PC-9 (cell line): ENCODE measurements around the gene ARHGEF40. TPM values are rescaled to one million over a fixed set of nuclear protein-coding genes. Genes with fewer than 3 reads are reported as not detected.
A peak's percentile ranks its signal among the peaks of the same experiment; 100 is the strongest.

ENCODE experiments used
- BruUV-seq: library from RNA; stranded (reverse); fragments of 400-500 nt; replicated peaks from 2 replicates; lab custom pipeline; 2021; lab: Mats Ljungman, UMichigan
- CTCF ChIA-PET: fragments of 300-600 bp; sonication (Branson Sonifier 250); formaldehyde crosslinking; loops from one replicate; lab custom pipeline; 2022; ENCODE audit warnings: antibody characterized with exemption; lab: Charles Lee
- POLR2A ChIA-PET: fragments of 300-600 bp; sonication (Branson Sonifier 250); formaldehyde crosslinking; loops from one replicate; lab custom pipeline; 2022; ENCODE audit warnings: antibody characterized with exemption; ENCODE audit not compliant: unreplicated experiment; lab: Charles Lee
- DNase-seq, 2 experiments: peaks; one replicate each; pipeline versions ENCODE4 v3.0.0 to v3.0.0-alpha.2; 2015 to 2022; ENCODE audit warnings: mixed read lengths in 1 of 2
- H2AFZ ChIP-seq: fragments of 200-600 bp; sonication (generic); 2 replicates; pipeline ENCODE4 v1.8.1; 2017; ENCODE audit warnings: antibody characterized with exemption
- H3F3A ChIP-seq: fragments of 200-600 bp; sonication (generic); 2 replicates; pipeline ENCODE4 v1.8.1; 2017; ENCODE audit warnings: antibody characterized with exemption, mild to moderate bottlenecking, low read depth; ENCODE audit not compliant: insufficient read depth
- H3K27ac ChIP-seq: fragments of 200-600 bp; sonication (generic); 2 replicates; pipeline ENCODE4 v1.6.1; 2016; ENCODE audit warnings: mixed run types
- H3K27me3 ChIP-seq: fragments of 200-600 bp; sonication (generic); 2 replicates; pipeline ENCODE4 v1.6.1; 2016; ENCODE audit warnings: low read depth, mixed run types; ENCODE audit not compliant: insufficient read depth
- H3K36me3 ChIP-seq: fragments of 200-600 bp; sonication (generic); 2 replicates; pipeline ENCODE4 v1.6.1; 2016; ENCODE audit warnings: low read depth, mixed run types
- H3K4me1 ChIP-seq: fragments of 200-600 bp; sonication (generic); replicated peaks from 2 replicates; pipeline ENCODE4 v1.6.1; 2016; ENCODE audit warnings: mixed run types; ENCODE audit not compliant: insufficient read depth
- H3K4me2 ChIP-seq: fragments of 200-600 bp; sonication (generic); 2 replicates; pipeline ENCODE4 v1.6.1; 2017; ENCODE audit warnings: mixed run types
- H3K4me3 ChIP-seq: fragments of 200-600 bp; sonication (generic); 2 replicates; pipeline ENCODE4 v1.6.1; 2016; ENCODE audit warnings: mixed run types
- H3K79me2 ChIP-seq: fragments of 200-600 bp; sonication (generic); 2 replicates; pipeline ENCODE4 v1.6.1; 2017; ENCODE audit warnings: low read depth, mixed run types
- H3K9me2 ChIP-seq: fragments of 200-600 bp; sonication (generic); 2 replicates; pipeline ENCODE4 v1.8.1; 2017; ENCODE audit warnings: mild to moderate bottlenecking; ENCODE audit not compliant: insufficient read depth
- H3K9me3 ChIP-seq: fragments of 200-600 bp; sonication (generic); 2 replicates; pipeline ENCODE4 v1.8.1; 2016; ENCODE audit warnings: low read depth; ENCODE audit not compliant: insufficient read depth
- H4K20me1 ChIP-seq: fragments of 200-600 bp; sonication (generic); 2 replicates; pipeline ENCODE4 v1.8.1; 2017; ENCODE audit not compliant: insufficient read depth
- EZH2 ChIP-seq: fragments of 200-600 bp; sonication (generic); IDR thresholded peaks from 2 replicates; pipeline ENCODE4 v1.8.0; 2017; ENCODE audit warnings: antibody characterized with exemption, low read depth
- intact Hi-C: fragments of 100-400 bp; cut with micrococcal nuclease; formaldehyde crosslinking; loops from one replicate; pipeline ENCODE4 v1.10.0; 2022; ENCODE audit not compliant: unreplicated experiment
- total RNA-seq: library from RNA; stranded (reverse); gene quantifications from 2 replicates; pipeline ENCODE4 v1.2.3, GENCODE V29; 2021
- TF ChIP-seq, protein P1 (sequence below): fragments of 200-600 bp; sonication (generic); conservative IDR thresholded peaks from 2 replicates; pipeline ENCODE4 v1.6.1; 2017; ENCODE audit warnings: mixed run types, antibody characterized with exemption, mild to moderate bottlenecking, moderate library complexity

ARHGEF40 gene
- total RNA-seq, 1 experiment from 2014 or later, result 13.0 TPM

DNA sequence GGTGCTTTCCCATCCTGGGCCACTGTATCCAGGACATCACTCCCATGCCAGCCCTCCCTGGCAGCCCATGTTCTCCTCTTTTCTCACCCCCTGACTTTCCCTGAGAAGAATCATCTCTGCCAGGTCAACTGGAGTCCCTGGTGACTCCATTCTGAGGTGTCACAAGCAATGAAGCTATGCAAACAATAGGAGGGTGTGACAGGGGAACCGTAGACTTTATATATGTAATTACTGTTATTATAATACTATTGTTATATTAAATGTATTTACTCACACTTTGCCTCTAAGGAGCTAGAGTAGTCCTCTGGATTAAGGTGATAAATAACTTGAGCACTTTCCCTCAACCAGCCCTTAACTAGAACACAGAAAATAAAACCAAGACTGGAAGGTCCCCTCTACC is 19.2 kb downstream of the ARHGEF40 start:
- ChIA-PET CTCF (no interaction called here), POLR2A (no interaction called here)
- Histone ChIP-seq H3K4me1 (no peaks in the 10 kb centered on the region), H3F3A (no peaks in the 10 kb centered on the region), H3K4me3 (no peak overlapping the region), H3K36me3 (no peaks in the 10 kb centered on the region), H3K4me2 (no peak overlapping the region), H3K9me2 (no peaks in the 10 kb centered on the region), H3K27ac (no peak overlapping the region), H2AFZ (no peak overlapping the region), H3K79me2 (no peaks in the 10 kb centered on the region), H4K20me1 (no peaks in the 10 kb centered on the region), H3K27me3 (no peaks in the 10 kb centered on the region), H3K9me3 (no peaks in the 10 kb centered on the region)
- TF ChIP-seq, protein P1, sequence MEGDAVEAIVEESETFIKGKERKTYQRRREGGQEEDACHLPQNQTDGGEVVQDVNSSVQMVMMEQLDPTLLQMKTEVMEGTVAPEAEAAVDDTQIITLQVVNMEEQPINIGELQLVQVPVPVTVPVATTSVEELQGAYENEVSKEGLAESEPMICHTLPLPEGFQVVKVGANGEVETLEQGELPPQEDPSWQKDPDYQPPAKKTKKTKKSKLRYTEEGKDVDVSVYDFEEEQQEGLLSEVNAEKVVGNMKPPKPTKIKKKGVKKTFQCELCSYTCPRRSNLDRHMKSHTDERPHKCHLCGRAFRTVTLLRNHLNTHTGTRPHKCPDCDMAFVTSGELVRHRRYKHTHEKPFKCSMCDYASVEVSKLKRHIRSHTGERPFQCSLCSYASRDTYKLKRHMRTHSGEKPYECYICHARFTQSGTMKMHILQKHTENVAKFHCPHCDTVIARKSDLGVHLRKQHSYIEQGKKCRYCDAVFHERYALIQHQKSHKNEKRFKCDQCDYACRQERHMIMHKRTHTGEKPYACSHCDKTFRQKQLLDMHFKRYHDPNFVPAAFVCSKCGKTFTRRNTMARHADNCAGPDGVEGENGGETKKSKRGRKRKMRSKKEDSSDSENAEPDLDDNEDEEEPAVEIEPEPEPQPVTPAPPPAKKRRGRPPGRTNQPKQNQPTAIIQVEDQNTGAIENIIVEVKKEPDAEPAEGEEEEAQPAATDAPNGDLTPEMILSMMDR, result no peak
- no peak for TF ChIP-seq EZH2
- DNase-seq, result no peak
- no TSS peak for BruUV-seq
- intact Hi-C loops, result no loop called here

DNA sequence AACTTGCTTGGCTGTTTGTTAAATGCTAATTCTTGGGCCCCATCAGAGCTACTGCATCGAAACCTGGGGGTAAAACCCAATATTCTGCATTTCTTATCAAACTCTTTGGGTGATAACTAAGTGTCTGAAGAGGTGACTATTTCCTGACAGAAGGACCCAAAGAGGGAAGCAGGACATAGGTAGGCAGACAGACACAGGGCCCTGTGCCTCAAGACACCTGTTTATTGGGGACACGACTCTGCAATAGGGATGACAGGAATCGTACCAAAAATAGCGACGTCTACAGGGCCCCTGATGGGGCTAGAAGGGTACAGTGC is 19.7 kb downstream of the ARHGEF40 start:
- no TSS peak for BruUV-seq
- Histone ChIP-seq H3K27ac (no peak overlapping the region), H3K36me3 (no peaks in the 10 kb centered on the region), H3F3A (no peaks in the 10 kb centered on the region), H4K20me1 (no peaks in the 10 kb centered on the region), H3K79me2 (no peaks in the 10 kb centered on the region), H3K4me2 (no peak overlapping the region), H3K9me3 (no peaks in the 10 kb centered on the region), H3K4me3 (no peak overlapping the region), H3K4me1 (no peaks in the 10 kb centered on the region), H2AFZ (no peak overlapping the region), H3K27me3 (no peaks in the 10 kb centered on the region), H3K9me2 (no peaks in the 10 kb centered on the region)
- intact Hi-C loops, result no loop called here
- DNase-seq, result no peak
- ChIA-PET POLR2A (no interaction called here), CTCF (no interaction called here)
- TF ChIP-seq EZH2, result no peak
- TF ChIP-seq, protein P1, result no peak

DNA sequence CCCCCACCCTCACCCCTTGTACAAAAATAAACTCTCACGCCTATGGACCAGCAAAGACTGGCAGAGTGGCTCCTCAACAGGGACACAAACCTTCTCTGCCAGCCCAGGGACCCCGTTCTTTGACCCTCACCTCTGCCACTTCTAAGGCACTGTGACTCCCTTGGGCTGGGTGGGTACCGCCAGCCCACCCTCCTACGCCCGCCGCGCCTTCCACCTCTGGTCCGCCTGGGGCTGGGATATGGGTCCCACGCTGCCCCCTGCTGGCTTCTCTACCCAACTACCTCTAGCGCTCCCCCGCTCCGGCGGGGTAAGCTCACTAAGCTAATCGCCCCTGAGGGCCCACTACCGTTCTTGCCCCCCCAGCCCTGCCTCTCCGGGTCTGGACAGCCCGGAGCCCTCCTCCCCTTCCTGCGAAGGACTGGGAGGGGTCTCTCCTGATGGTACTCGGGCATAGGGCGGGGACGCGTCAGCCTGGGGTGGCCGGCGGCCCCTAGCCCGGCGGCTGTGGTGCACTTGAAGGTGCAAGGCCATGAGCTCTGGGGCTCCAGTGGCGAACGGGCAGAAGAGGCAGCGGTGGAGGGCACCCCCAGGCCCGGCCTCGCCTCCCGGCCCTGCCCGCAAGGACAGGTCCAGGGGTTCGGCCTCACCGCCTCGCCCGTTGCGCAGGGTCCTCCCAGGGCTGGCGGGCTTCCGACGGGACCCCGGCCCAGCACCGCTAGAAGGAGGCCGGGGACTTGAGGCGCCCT is 20.3 kb downstream of the ARHGEF40 start:
- POLR2A ChIA-PET, result no interaction called here
- no TSS peak for BruUV-seq
- H3F3A ChIP-seq, result no peaks in the 10 kb centered on the region
- no peaks in the 10 kb centered on the region for H3K36me3 ChIP-seq
- no peak overlapping the region for H3K27ac ChIP-seq
- H3K9me2 ChIP-seq, result no peaks in the 10 kb centered on the region
- H3K4me3 ChIP-seq, result no peak overlapping the region
- no peak for DNase-seq
- H3K79me2 ChIP-seq, result no peaks in the 10 kb centered on the region
- H2AFZ ChIP-seq, result no peak overlapping the region
- no peaks in the 10 kb centered on the region for H3K9me3 ChIP-seq
- TF ChIP-seq, protein P1, result peak; percentile 58
- TF ChIP-seq EZH2, result no peak
- H3K27me3 ChIP-seq, result no peaks in the 10 kb centered on the region
- H4K20me1 ChIP-seq, result no peaks in the 10 kb centered on the region
- no peaks in the 10 kb centered on the region for H3K4me1 ChIP-seq
- CTCF ChIA-PET, result interaction anchor here (0.6 kb wide), 1 partner anchor 12 kb away, joined by 4 read pairs; no protein-coding TSS in a partner anchor
- intact Hi-C loops, result no loop called here
- no peak overlapping the region for H3K4me2 ChIP-seq
